K562 (cell line): ENCODE data around the gene LMAN2. TPM values are rescaled to one million over a fixed set of nuclear protein-coding genes. Genes with fewer than 3 reads are reported as not detected.

Source experiments
- ARID3A ChIP-seq: IDR thresholded peaks from 2 replicates; pipeline ENCODE4 v1.6.1; 2012; ENCODE audit warnings: low read depth, low read length, improper control_type of control experiment, borderline replicate concordance
- CREB3 ChIP-seq: fragments of 450-650 bp; conservative IDR thresholded peaks from 2 replicates; pipeline ENCODE4 v1.6.1; 2016; ENCODE audit warnings: missing genetic modification characterization, low read depth, mild to moderate bottlenecking, missing compliant biosample characterization, moderate library complexity
- DIDO1 ChIP-seq: fragments of 450-650 bp; IDR thresholded peaks from 2 replicates; pipeline ENCODE4 v1.6.1; 2016; ENCODE audit warnings: low read depth, missing biosample characterization, missing genetic modification characterization
- EGR1 ChIP-seq: fragments of 450-650 bp; conservative IDR thresholded peaks from 2 replicates; pipeline ENCODE4 v1.6.1; 2017; ENCODE audit warnings: mild to moderate bottlenecking
- FOXA1 ChIP-seq: fragments of 450-650 bp; IDR thresholded peaks from 2 replicates; pipeline ENCODE4 v1.6.1; 2016; ENCODE audit warnings: mild to moderate bottlenecking, borderline replicate concordance
- GTF3C2 ChIP-seq: IDR thresholded peaks from 3 replicates; pipeline ENCODE4 v1.6.1; 2011; ENCODE audit warnings: borderline replicate concordance, mild to moderate bottlenecking, moderate library complexity; ENCODE audit not compliant: insufficient read length; ENCODE audit errors: extremely low read depth
- HMG20B ChIP-seq: fragments of 250-450 bp; sonication (Bioruptor Pico); IDR thresholded peaks from 2 replicates; pipeline ENCODE4 v1.5.0; 2021; ENCODE audit warnings: mild to moderate bottlenecking
- NCOA6 ChIP-seq: fragments of 450-650 bp; IDR thresholded peaks from 2 replicates; pipeline ENCODE4 v1.6.1; 2017; ENCODE audit warnings: mild to moderate bottlenecking
- NR2C1 ChIP-seq, 2 experiments: fragments of 450-650 bp; IDR thresholded peaks; 2 replicates each; pipeline ENCODE4 v1.6.1; 2017; ENCODE audit warnings: mild to moderate bottlenecking in 2 of 2, antibody characterized with exemption in 1 of 2, inconsistent platforms in 1 of 2, missing compliant biosample characterization in 1 of 2, missing genetic modification characterization in 1 of 2
- POLR2H ChIP-seq: IDR thresholded peaks from 2 replicates; pipeline ENCODE4 v1.6.1; 2016; ENCODE audit warnings: missing genetic modification characterization, low read depth, mild to moderate bottlenecking, control low read depth, missing compliant biosample characterization, moderate library complexity
- SREBF1 ChIP-seq: fragments of 150-350 bp; IDR thresholded peaks from 2 replicates; pipeline ENCODE4 v1.6.1; 2014; ENCODE audit warnings: antibody characterized with exemption, low read depth, low read length, borderline replicate concordance
- TFAP4 ChIP-seq: sonication (generic); formaldehyde crosslinking; IDR thresholded peaks from 2 replicates; pipeline ENCODE4 v1.8.0; 2022; ENCODE audit warnings: missing genetic modification reagents, mild to moderate bottlenecking, moderate library complexity, borderline replicate concordance
- UBTF ChIP-seq, 2 experiments: IDR thresholded peaks; 2 replicates each; pipeline ENCODE4 v1.6.1; 2012; ENCODE audit warnings: improper control_type of control experiment in 2 of 2, low read depth in 2 of 2, low read length in 2 of 2, borderline replicate concordance in 1 of 2
- YBX1 ChIP-seq: fragments of 450-650 bp; IDR thresholded peaks from 2 replicates; pipeline ENCODE4 v1.7.1; 2016; ENCODE audit warnings: mild to moderate bottlenecking
- ZNF12 ChIP-seq: sonication (generic); formaldehyde crosslinking; IDR thresholded peaks from 2 replicates; pipeline ENCODE4 v1.4.0; 2020; ENCODE audit warnings: mild to moderate bottlenecking, missing genetic modification reagents
- ZNF589 ChIP-seq: fragments of 200-800 bp; sonication (Bioruptor generic); IDR thresholded peaks from 2 replicates; pipeline ENCODE4 v1.6.1; 2016; ENCODE audit warnings: low read depth, missing genetic modification characterization, missing compliant biosample characterization
- ZNF764 ChIP-seq: fragments of 250-450 bp; sonication (Bioruptor Pico); IDR thresholded peaks from 2 replicates; pipeline ENCODE4 v1.4.0; 2020; ENCODE audit warnings: low read depth, mild to moderate bottlenecking, moderate library complexity
- polyA plus RNA-seq, 8 experiments: library from polyadenylated mRNA; depleted of rRNA in 4 of 8; stranded (reverse) in 5 of 8; unstranded in 3 of 8; fragments of >200 nt; fragmentation: Nextera tagmentation in 2 of 8; fragmentation: Illumina TruSeq in 1 of 8; extraction: Ambion mirVana in 2 of 8; extraction: Trizol in 1 of 8; gene quantifications; 2 replicates each; pipeline versions ENCODE4 v1.2.1 to v1.2.3, GENCODE V29; 2011 to 2014; ENCODE audit warnings: inconsistent platforms in 1 of 8, missing spikeins in 1 of 8
- total RNA-seq, 7 experiments: library from RNA; depleted of rRNA in 6 of 7; stranded (reverse); fragments of >200 nt in 6 of 7; fragmentation: Illumina TruSeq in 2 of 7; extraction: Trizol in 2 of 7; gene quantifications; 2 replicates each; pipeline versions ENCODE4 v1.2.1 to v1.2.3, GENCODE V29; 2011 to 2021; ENCODE audit warnings: low replicate concordance in 1 of 7

LMAN2 gene
- total and polyA plus RNA-seq, 9 of the 15 experiments (the other 6 are each of a cell fraction or from before 2014, with no cell fraction given): 2.7 to 254 (median 136) TPM

GRCh38 chr5:177311723-177312648 lies 39.5 kb downstream of the LMAN2 start, which contains the start of gene MXD3 (continued):
- TF ChIP-seq DIDO1 (tag) (no peak), SREBF1 (no peak), CREB3 (no peak), ZNF764 (no peak), TFAP4 (no peak; the same call in 1 of the 2 replicates), NCOA6 (no peak), HMG20B (CRISPR knock-in tag) (no peak), ZNF589 (no peak), YBX1 (no peak), ARID3A (no peak), ZNF12 (no peak), POLR2H (tag) (peak; percentile 40; the same call in 1 of the 2 replicates), FOXA1 (no peak), NR2C1 (IDR thresholded peaks at IDR 0.05) (no peak), NR2C1 (tag; IDR thresholded peaks at IDR 0.05) (no peak), EGR1 (peak; percentile 85), UBTF (IDR thresholded peaks at IDR 0.05; ENCODE audit: borderline replicate concordance in 1 of 2, low read depth in 2 of 2, low read length in 2 of 2) (no peak), GTF3C2 (no peak)
